GM19035 (cell line): ENCODE data around the gene PPP1CA.

Source experiments
- ATAC-seq: cut with Tn5 transposase; IDR thresholded peaks from one replicate; pipeline ENCODE4 v1.9.1; 2021; ENCODE audit not compliant: unreplicated experiment

Gene PPP1CA

GRCh38 chr11:67370351-67371076 is 31.1 kb downstream of the PPP1CA start:
- ATAC-seq = no peak

DNA sequence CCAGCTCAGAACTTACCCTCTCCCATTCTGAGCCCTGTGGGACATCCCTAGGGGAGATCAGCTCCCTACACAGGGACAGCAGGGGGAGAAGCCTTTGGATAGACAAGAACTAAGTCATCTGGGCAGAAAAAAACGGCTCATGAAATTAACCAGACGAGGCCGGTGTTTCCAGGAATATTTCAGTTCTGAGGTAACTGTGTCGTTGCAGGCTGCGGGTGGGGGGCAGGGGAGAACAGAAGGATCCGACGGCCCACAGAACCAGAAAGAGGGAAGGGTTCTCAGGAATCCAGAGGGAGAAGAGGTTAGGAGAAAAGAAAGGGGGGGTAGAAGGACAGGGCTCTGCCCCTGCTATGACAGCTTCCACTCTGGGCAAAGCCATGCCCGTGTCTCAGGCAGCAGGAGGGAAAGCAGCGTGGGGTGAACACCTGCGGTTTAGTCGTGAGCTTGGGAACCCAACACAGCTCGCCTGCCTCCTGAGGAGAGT is 31.8 kb downstream of the PPP1CA start:
- ATAC-seq = no peak

DNA sequence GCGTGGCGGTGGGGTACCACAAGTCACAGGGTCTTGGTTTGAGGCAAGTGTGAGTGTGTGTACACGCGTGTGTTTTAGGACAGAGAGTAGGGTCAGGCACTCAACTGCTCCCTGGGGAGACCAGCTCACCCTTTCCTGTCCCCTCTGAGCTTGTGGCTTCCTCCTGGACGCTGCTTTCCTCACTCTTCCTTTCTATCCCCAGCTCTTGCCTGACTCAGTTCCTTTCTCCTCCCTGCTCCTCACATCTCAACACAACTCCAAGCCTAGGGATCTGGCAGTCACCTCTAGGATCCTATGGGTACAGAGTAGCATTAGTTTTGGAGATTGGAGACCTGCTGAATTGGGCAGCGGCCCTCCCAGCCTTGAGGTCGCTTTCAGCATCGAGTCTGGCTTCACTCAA is 32.4 kb downstream of the PPP1CA start:
- no peak for ATAC-seq

DNA sequence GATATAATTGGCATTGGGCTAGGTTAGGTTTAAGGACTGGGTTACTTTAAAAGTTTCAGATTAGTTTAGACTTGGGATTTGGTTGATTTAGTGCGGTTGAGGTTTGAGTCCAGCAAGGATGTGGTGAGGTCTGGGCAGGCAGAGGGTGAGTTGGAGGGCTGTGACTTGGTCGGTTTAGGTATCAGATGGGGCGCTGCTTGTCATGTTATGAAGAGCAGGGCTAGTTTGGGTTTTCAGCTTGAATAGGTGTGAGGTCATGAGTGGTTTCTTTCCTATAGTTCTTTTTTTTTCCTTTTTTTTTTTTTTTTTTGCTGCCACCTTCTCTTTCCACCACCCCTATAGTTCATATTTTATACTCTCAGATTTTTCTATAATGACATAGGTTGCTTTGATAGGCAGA is 33.0 kb downstream of the PPP1CA start:
- ATAC-seq = no peak

DNA sequence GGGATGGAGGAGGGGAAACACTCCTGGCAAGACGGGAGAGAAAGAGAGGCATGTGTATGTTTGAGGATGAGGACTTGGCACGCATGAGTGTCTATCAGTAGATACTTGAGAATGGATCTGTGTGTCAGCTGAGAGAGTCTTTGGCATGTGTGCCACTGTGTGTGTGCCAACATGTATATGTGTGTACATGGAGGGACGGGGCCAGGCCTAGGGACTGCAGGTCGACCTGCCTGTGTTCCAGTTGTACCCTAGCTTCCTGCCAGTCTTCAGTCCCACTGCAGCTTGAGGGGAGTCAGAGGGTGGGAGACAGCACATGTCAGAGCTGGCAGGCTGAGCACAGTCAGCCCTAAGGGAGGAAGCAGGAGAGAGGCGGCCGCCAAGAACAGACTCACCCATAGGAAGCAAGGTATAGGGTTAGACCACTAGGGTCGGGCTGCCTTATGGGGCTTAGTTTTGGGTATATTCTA is 33.9 kb downstream of the PPP1CA start:
- no peak for ATAC-seq

DNA sequence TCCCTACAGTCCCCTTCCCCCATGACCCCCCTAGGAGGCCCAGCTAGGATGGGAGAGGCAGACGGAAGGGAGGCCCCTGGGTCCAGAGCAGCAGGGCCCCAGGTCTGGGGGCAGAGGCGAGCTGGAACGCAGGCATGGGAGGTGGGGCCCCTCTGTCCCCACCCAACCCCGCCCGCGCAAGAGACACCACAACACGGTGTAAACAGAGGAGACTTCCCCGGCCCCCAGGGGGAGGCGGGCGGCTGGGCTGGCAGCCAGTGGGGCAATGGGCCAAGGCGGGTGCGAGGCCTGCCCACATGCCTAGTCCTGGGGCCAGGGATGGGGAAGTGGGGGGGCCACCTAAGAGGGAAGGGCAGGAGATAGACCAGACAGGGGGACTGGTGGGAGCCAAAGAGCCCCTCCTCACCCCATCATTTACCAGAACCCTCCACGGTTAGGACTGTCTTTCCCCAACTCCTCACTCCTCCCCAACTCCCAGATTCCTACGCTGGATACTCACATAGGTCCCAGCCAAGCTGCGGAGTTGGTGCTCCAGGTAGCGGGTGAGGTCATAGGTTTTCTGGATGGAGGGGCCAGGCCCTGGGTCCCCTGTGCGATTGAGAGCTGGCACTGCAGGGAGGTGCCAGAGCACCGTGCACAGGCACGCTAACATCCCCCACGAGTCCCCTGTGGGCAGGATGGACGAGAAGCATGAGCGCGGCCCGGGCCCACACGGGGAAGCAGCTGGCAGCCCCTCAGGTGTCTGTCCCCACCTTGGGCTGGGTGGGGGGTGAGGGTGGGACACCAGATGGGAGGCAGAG is 34.5 kb downstream of the PPP1CA start:
- no peak for ATAC-seq

- no peak for ATAC-seq
These were observed 35.1 kb downstream of the PPP1CA start for GRCh38 chr11:67366546-67366945.

- ATAC-seq = no peak
These were observed 35.8 kb downstream of the PPP1CA start for GRCh38 chr11:67365736-67366444.

- no peak for ATAC-seq
These were observed 36.6 kb downstream of the PPP1CA start for GRCh38 chr11:67364783-67365722.

DNA sequence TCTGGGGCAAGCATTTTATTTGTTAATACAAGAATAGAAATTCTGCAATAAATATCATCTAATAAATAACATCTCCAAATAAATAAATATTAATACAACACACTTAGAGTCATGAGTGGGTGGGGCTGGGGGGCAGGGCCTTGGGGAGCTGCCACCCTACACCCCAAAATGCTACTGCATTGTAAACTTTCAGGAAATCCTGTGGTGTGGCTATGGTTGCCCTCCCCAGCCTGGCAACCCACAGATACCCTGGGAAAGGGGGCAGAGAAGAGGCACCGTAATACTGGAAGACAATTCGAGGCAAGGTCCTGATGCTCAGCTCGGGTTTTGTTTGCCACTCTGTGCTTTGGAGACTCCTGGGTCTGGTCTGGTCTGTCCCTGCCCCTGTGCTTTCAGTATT is 37.5 kb downstream of the PPP1CA start:
- ATAC-seq = no peak

- ATAC-seq = no peak
These were observed 43.6 kb downstream of the PPP1CA start for GRCh38 chr11:67357831-67358670.

GRCh38 chr11:67356864-67357561 is 44.6 kb downstream of the PPP1CA start:
- no peak for ATAC-seq

DNA sequence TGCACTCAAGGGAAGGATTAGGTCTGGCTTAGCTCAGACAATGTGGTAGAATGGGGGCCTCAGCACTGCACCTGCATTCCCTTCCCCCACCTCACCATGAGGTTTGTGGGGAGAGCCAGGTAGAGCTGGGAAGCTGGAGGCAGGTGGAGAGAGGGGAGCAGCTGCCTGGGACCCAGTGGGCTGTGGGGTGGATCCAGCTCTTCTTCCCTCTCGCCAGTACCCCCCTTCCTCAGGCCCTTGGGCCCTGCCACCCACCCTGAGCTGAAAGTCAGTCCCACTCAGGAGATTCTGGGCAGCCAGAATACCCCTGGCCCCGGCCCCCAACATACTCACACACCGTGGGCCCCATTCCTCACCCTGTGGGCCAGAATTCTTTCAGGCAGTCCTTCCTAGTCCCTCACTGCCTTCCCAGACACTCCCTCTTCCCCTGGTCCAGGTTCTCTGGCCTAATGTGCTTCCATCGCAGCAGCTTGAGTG is 45.2 kb downstream of the PPP1CA start:
- ATAC-seq = no peak

DNA sequence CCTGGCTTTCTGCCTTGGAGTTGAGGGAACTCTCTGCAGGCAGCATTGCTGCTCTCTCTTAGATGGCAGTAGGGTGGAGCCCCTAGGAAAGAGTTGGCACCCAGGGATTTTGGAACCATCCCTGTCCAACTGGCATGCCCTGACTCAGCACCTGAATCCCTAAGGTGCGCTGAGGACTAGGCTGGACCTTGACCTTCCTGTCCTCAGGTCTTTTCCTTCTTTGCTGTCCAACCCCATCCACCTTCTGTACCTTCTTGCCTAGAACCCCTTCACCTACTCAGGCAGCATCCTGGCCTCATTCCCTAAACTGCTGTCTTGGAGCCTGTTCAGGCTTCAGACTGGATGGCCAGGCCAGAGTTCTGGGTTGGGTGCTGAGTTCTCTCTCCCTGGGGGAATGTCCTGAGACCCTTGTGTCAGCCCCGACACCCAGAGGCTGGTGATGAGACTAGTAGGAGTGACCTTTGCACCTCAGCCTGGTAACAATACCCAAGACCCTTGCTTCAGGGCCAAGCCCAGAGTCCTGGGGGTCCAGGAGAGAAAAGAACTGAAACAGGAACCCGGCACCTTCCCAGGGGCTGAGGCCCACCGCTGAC is 45.8 kb downstream of the PPP1CA start:
- ATAC-seq = no peak

DNA sequence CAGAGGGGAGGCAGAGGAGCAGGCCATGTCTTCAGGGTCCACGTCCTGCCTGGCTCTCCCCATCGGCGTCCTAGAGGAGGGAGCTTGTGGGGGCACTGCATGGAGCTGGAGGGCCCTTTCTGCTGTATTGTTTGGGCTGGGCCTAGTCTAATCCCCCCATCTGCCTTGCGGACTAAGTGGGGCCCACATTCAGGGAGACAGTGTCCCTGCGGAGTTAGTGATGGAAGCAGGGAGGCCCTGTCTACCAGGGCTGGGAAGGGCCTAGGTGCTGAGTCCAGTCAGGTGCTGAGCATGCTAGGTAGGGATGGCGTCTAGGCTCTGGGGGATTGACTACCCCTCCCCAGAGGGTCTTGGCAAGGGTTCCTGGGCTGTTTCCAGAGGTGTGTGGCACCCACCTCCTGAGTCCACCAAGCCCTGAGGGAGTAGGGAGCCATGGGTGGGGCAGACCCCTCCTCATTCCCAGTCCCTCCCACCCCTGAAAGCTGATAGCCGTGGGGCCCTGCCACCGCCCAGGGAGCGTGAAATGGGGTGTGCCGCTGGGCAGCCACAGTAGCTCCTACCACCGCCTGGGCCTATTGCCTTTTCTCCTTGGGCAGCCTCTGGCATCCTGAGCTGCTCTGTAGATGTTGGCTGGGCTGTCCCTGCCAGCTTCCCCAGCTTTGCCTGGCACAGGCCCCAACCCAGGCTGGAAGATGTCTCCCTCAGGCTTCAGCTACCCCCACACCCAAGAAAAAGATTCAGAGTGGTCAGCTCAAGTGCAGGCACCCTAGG is 46.5 kb downstream of the PPP1CA start:
- no peak for ATAC-seq

GRCh38 chr11:67354075-67355022 is 47.3 kb downstream of the PPP1CA start:
- no peak for ATAC-seq
